Ishikawa (cell line): ENCODE data around the gene RALGAPA2.

Experiments
- CEBPB ChIP-seq: IDR thresholded peaks from 2 replicates; pipeline ENCODE4 v1.6.1; 2012
- CREB1 ChIP-seq: IDR thresholded peaks from 2 replicates; pipeline ENCODE4 v1.6.1; 2012; ENCODE audit warnings: low read depth
- EGR1 ChIP-seq: IDR thresholded peaks from 2 replicates; pipeline ENCODE4 v1.6.1; 2012
- EP300 ChIP-seq: IDR thresholded peaks from 2 replicates; pipeline ENCODE4 v1.6.1; 2012; ENCODE audit warnings: borderline replicate concordance
- FOXM1 ChIP-seq: IDR thresholded peaks from 2 replicates; pipeline ENCODE4 v1.6.1; 2012; ENCODE audit warnings: low read depth, borderline replicate concordance
- MAX ChIP-seq: IDR thresholded peaks from 2 replicates; pipeline ENCODE4 v1.6.1; 2012
- NFIC ChIP-seq: IDR thresholded peaks from 2 replicates; pipeline ENCODE4 v1.6.1; 2012
- RAD21 ChIP-seq: IDR thresholded peaks from 2 replicates; pipeline ENCODE4 v1.6.1; 2012; ENCODE audit warnings: low read depth
- REST ChIP-seq: IDR thresholded peaks from 2 replicates; pipeline ENCODE4 v1.6.1; 2012; ENCODE audit warnings: low read depth, mild to moderate bottlenecking
- TAF1 ChIP-seq: IDR thresholded peaks from 2 replicates; pipeline ENCODE4 v1.6.1; 2012; ENCODE audit warnings: low read depth, mild to moderate bottlenecking
- TCF12 ChIP-seq: IDR thresholded peaks from 2 replicates; pipeline ENCODE4 v1.6.1; 2012; ENCODE audit warnings: low read depth
- TEAD4 ChIP-seq: IDR thresholded peaks from 2 replicates; pipeline ENCODE4 v1.6.1; 2012
- USF1 ChIP-seq: IDR thresholded peaks from 2 replicates; pipeline ENCODE4 v1.6.1; 2012
- YY1 ChIP-seq: IDR thresholded peaks from 2 replicates; pipeline ENCODE4 v1.6.1; 2012; ENCODE audit warnings: low read depth
- ZBTB7A ChIP-seq: IDR thresholded peaks from 2 replicates; pipeline ENCODE4 v1.6.1; 2012; ENCODE audit warnings: low read depth

The RALGAPA2 gene

GRCh38 chr20:20691477-20692235 lies 20.8 kb downstream of the RALGAPA2 start:
- TF ChIP-seq EGR1 (no peak), CEBPB (no peak), TEAD4 (no peak), YY1 (no peak), NFIC (no peak), EP300 (no peak), CREB1 (no peak), ZBTB7A (no peak), USF1 (no peak), FOXM1 (no peak), RAD21 (no peak), MAX (no peak), TAF1 (no peak)

GRCh38 chr20:20690676-20691476 lies 21.6 kb downstream of the RALGAPA2 start:
- TF ChIP-seq TEAD4 (no peak), ZBTB7A (no peak), RAD21 (no peak), CREB1 (no peak), FOXM1 (no peak), YY1 (no peak), EGR1 (no peak), MAX (no peak), CEBPB (no peak), EP300 (no peak), TAF1 (no peak), NFIC (no peak), REST (no peak), TCF12 (no peak), USF1 (no peak)

- TF ChIP-seq TAF1 (no peak), REST (no peak), ZBTB7A (no peak), TCF12 (no peak), CEBPB (no peak), RAD21 (no peak)
Measured at GRCh38 chr20:20687319-20687718, 25.1 kb downstream of the RALGAPA2 start.

GRCh38 chr20:20685635-20686034 lies 26.8 kb downstream of the RALGAPA2 start:
- no peak for TF ChIP-seq ZBTB7A
- TF ChIP-seq EGR1: no peak

- TF ChIP-seq CEBPB: no peak
- no peak for TF ChIP-seq TAF1
- TF ChIP-seq FOXM1: no peak
- TF ChIP-seq MAX: no peak
- no peak for TF ChIP-seq YY1
- no peak for TF ChIP-seq TCF12
- no peak for TF ChIP-seq USF1
- TF ChIP-seq NFIC: no peak
- no peak for TF ChIP-seq RAD21
- no peak for TF ChIP-seq EP300
- no peak for TF ChIP-seq EGR1
- no peak for TF ChIP-seq CREB1
- no peak for TF ChIP-seq REST
- no peak for TF ChIP-seq TEAD4
- no peak for TF ChIP-seq ZBTB7A
Measured at GRCh38 chr20:20683481-20684321, 28.7 kb downstream of the RALGAPA2 start.
